IPS DF 4.7 (cell line): Measurements from ENCODE around the gene PCDHA5.

Experiments
- DNase-seq: peaks from one replicate; pipeline ENCODE4 v3.0.0-alpha.2; 2013; ENCODE audit warnings: low spot score; ENCODE audit errors: extremely low read depth

PCDHA5 gene

GRCh38 chr5:140857987-140858240 lies 36.5 kb downstream of the PCDHA5 start:
- no peak for DNase-seq

- DNase-seq = no peak
These were observed 41.3 kb downstream of the PCDHA5 start for GRCh38 chr5:140862441-140863295.

- DNase-seq = no peak
These were observed 47.5 kb downstream of the PCDHA5 start, which contains the start of gene PCDHA11 for GRCh38 chr5:140868721-140869554. PCDHA11 (plus strand) TSS chr5:140868957; CDS start chr5:140869104, 147 bp downstream.

- no peak for DNase-seq
These were observed 48.1 kb downstream of the PCDHA5 start for GRCh38 chr5:140869555-140869886.

GRCh38 chr5:140870221-140871201 lies 49.1 kb downstream of the PCDHA5 start:
- no peak for DNase-seq
